Esophagus squamous epithelium (tissue), 5 donors: Measurements from ENCODE around the gene SEMA5B. TPM values are rescaled to one million over a fixed set of nuclear protein-coding genes. Genes with fewer than 3 reads are reported as not detected.

ENCODE experiments used
- DNase-seq: peaks from one replicate; lab custom pipeline; 2025; lab: John Stamatoyannopoulos, UW
- H3K27ac ChIP-seq, 4 donors: fragments of 200-600 bp; sonication (generic); one replicate each; pipeline ENCODE4 v1.5.1; 2016 to 2019; ENCODE audit warnings: mild to moderate bottlenecking in 1 of 4
- H3K27me3 ChIP-seq, 4 donors: fragments of 200-600 bp; sonication (generic); 1 replicate in 3 of 4; 2 replicates in 1 of 4; pipeline versions ENCODE4 v1.5.1 to v1.6.0; 2017 to 2021; ENCODE audit warnings: antibody characterized with exemption in 1 of 4
- H3K36me3 ChIP-seq, 3 donors: fragments of 200-600 bp; sonication (generic); one replicate each; pipeline ENCODE4 v1.5.1; 2016 to 2019
- H3K4me1 ChIP-seq, 3 donors: fragments of 200-600 bp; sonication (generic); one replicate each; pipeline ENCODE4 v1.5.1; 2017 to 2019
- H3K4me3 ChIP-seq, 4 donors: fragments of 200-600 bp; sonication (generic); 1 replicate in 3 of 4; 2 replicates in 1 of 4; pipeline ENCODE4 v1.5.1; 2016 to 2019; ENCODE audit warnings: mild to moderate bottlenecking in 2 of 4, moderate library complexity in 1 of 4
- H3K9me3 ChIP-seq, 3 donors: fragments of 200-600 bp; sonication (generic); one replicate each; pipeline ENCODE4 v1.5.1; 2016 to 2019
- POLR2A ChIP-seq, 4 donors: fragments of 450-650 bp; IDR thresholded peaks; one replicate each; pipeline ENCODE4 v1.6.1; 2017; ENCODE audit warnings: antibody characterized with exemption in 4 of 4, mild to moderate bottlenecking in 4 of 4, moderate library complexity in 3 of 4
- WGBS, 2 donors: methylation state at CpG; one replicate each; pipeline ENCODE4 v1.1.5; 2018; 5-methylcytosine and 5-hydroxymethylcytosine counted together
- intact Hi-C: fragments of 100-400 bp; cut with DNase I; formaldehyde crosslinking; loops from one replicate; pipeline ENCODE4 v1.15.0; 2022
- total RNA-seq, 4 donors: library from RNA; depleted of rRNA; stranded (reverse); fragments of >200 nt; gene quantifications; one replicate each; pipeline ENCODE4 v1.1.0, GENCODE V29; 2016
- TF ChIP-seq, protein P1 (sequence below), 6 experiments: fragments of 450-650 bp in 4 of 6; fragments of 200-600 bp in 2 of 6; sonication (generic) in 2 of 6; IDR thresholded peaks; one replicate each; pipeline ENCODE4 v1.5.1; 2016 to 2019; ENCODE audit warnings: antibody characterized with exemption in 6 of 6, mild to moderate bottlenecking in 4 of 6, moderate library complexity in 4 of 6
- donor health status: DM: yes; HTN: yes; CAD: no.

The SEMA5B gene
- total RNA-seq, 4 donors from 2014 or later: 0.13 to 0.21 (median 0.19) TPM; not detected in 1

DNA sequence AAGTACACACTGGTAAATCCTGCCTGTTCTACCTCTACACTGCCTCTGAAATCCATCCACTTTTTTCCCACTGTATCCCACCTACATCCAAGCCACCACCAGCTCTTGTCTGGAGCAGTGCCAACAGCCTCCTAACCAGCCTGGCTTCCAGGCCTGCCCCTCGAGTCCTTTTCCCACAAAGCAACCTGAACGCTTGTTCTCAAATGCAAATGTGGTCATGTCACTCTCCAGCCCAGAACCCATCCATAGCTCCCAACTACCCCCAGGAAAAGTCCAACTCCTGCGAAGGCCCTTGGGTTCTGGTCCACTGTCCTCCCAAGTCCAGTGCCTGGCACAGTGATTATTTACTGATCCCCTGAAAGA, 83.8 kb downstream of the SEMA5B start:
- H3K27ac ChIP-seq: no peak overlapping the region
- H3K9me3 ChIP-seq: no peaks in the 10 kb centered on the region
- peaks cover 0 to 39% (median 0%) of the 10 kb centered on the region in 3 donors for H3K4me1 ChIP-seq
- peaks cover 0 to 16% (median 0%) of the 10 kb centered on the region in 4 donors for H3K27me3 ChIP-seq
- no peak for DNase-seq
- TF ChIP-seq, protein P1, sequence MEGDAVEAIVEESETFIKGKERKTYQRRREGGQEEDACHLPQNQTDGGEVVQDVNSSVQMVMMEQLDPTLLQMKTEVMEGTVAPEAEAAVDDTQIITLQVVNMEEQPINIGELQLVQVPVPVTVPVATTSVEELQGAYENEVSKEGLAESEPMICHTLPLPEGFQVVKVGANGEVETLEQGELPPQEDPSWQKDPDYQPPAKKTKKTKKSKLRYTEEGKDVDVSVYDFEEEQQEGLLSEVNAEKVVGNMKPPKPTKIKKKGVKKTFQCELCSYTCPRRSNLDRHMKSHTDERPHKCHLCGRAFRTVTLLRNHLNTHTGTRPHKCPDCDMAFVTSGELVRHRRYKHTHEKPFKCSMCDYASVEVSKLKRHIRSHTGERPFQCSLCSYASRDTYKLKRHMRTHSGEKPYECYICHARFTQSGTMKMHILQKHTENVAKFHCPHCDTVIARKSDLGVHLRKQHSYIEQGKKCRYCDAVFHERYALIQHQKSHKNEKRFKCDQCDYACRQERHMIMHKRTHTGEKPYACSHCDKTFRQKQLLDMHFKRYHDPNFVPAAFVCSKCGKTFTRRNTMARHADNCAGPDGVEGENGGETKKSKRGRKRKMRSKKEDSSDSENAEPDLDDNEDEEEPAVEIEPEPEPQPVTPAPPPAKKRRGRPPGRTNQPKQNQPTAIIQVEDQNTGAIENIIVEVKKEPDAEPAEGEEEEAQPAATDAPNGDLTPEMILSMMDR (IDR thresholded peaks at IDR 0.05): no peak
- TF ChIP-seq POLR2A (IDR thresholded peaks at IDR 0.05): no peak
- H3K36me3 ChIP-seq: no peaks in the 10 kb centered on the region
- intact Hi-C loops: loop anchor here (10.0 kb wide), 1 partner anchor 81 kb away; the partner anchor contains the start of gene SEMA5B
- H3K4me3 ChIP-seq: no peak overlapping the region
- 85 to 93% methylated on average over 3 of the region's 3 CpGs for WGBS, 2 donors

- H3K36me3 ChIP-seq: no peaks in the 10 kb centered on the region
- H3K27ac ChIP-seq: no peak overlapping the region
- no peak for DNase-seq
- WGBS, 2 donors: 85 to 100% methylated on average over 1 to 2 of the region's 23 CpGs
- H3K4me3 ChIP-seq: no peak overlapping the region
- peaks cover 0 to 16% (median 0%) of the 10 kb centered on the region in 4 donors for H3K27me3 ChIP-seq
- peaks cover 0 to 39% (median 0%) of the 10 kb centered on the region in 3 donors for H3K4me1 ChIP-seq
- TF ChIP-seq, protein P1 (IDR thresholded peaks at IDR 0.05): peak; percentile 46 to 86 (median 80)
- no peak for TF ChIP-seq POLR2A (IDR thresholded peaks at IDR 0.05)
- H3K9me3 ChIP-seq: no peaks in the 10 kb centered on the region
- intact Hi-C loops: loop anchor here (10.0 kb wide), 1 partner anchor 82 kb away; the partner anchor contains the start of gene SEMA5B
These were observed 84.4 kb downstream of the SEMA5B start for GRCh38 chr3:122942937-122943827.

- peaks cover 0 to 16% (median 0%) of the 10 kb centered on the region in 4 donors for H3K27me3 ChIP-seq
- 63 to 71% methylated on average over 2 to 3 of the region's 3 CpGs for WGBS, 2 donors
- H3K9me3 ChIP-seq: no peaks in the 10 kb centered on the region
- TF ChIP-seq, protein P1 (IDR thresholded peaks at IDR 0.05): no peak
- TF ChIP-seq POLR2A (IDR thresholded peaks at IDR 0.05): no peak
- DNase-seq: no peak
- intact Hi-C loops: loop anchor here (10.0 kb wide), 1 partner anchor 83 kb away; the partner anchor contains the start of gene SEMA5B
- peaks cover 0 to 31% (median 0%) of the 10 kb centered on the region in 3 donors for H3K4me1 ChIP-seq
- H3K4me3 ChIP-seq: no peak overlapping the region
- no peak overlapping the region for H3K27ac ChIP-seq
- H3K36me3 ChIP-seq: no peaks in the 10 kb centered on the region
These were observed 85.3 kb downstream of the SEMA5B start for GRCh38 chr3:122942239-122942638.

GRCh38 chr3:122941228-122942206, 86.0 kb downstream of the SEMA5B start:
- intact Hi-C loops: loop anchor here (10.0 kb wide), 1 partner anchor 83 kb away; the partner anchor contains the start of gene SEMA5B
- Histone ChIP-seq H3K36me3 (no peaks in the 10 kb centered on the region), H3K4me1 (peaks cover 0 to 26% (median 0%) of the 10 kb centered on the region in 3 donors), H3K4me3 (no peak overlapping the region), H3K27me3 (peaks cover 0 to 11% (median 0%) of the 10 kb centered on the region in 4 donors), H3K27ac (peak overlapping the region in 1 of 4 donors; percentile 36), H3K9me3 (no peaks in the 10 kb centered on the region)
- WGBS, 2 donors: 83 to 93% methylated on average over 6 of the region's 6 CpGs
- TF ChIP-seq, protein P1 (IDR thresholded peaks at IDR 0.05): no peak
- no peak for TF ChIP-seq POLR2A (IDR thresholded peaks at IDR 0.05)
- no peak for DNase-seq
